GM18868 (cell line): ENCODE results near the gene WNT8A.
"Not testable (repeated sequence)": the region's sequence is repeated elsewhere in the genome, so short reads cannot be mapped to it uniquely, and the experiment has no call there.

ENCODE experiments used
- ATAC-seq: cut with Tn5 transposase; IDR thresholded peaks from one replicate; pipeline ENCODE4 v1.9.1; 2021; ENCODE audit warnings: mild to moderate bottlenecking, moderate library complexity; ENCODE audit not compliant: unreplicated experiment

Gene WNT8A, protein sequence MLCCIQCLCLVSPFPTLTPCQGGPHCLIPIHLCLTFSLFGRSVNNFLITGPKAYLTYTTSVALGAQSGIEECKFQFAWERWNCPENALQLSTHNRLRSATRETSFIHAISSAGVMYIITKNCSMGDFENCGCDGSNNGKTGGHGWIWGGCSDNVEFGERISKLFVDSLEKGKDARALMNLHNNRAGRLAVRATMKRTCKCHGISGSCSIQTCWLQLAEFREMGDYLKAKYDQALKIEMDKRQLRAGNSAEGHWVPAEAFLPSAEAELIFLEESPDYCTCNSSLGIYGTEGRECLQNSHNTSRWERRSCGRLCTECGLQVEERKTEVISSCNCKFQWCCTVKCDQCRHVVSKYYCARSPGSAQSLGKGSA

DNA sequence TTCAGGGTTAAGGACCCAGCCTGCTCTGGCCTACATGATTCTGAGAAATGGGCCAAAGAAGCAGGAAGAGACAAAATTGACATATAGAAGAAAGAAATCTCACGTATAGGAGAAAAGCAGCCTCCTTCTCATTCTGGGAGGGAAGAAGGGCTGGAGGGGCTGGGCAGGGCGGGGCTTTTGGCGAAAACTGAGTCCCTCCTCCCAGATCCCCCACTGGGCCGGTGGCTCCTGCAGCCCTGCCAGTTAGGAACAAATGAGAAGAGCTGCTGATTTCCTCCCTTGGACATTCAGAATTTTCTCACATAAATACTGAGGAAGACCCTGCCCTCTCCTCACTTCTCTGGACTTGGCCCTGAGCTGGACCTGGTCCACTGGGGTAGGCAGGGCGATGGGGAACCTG, at the start of gene WNT8A:
Gene WNT8A, plus strand, starts transcription at position 332 of the 400 bp plus-strand sequence. CDS start 95 bp downstream, outside the sequence.
- ATAC-seq = no peak

DNA sequence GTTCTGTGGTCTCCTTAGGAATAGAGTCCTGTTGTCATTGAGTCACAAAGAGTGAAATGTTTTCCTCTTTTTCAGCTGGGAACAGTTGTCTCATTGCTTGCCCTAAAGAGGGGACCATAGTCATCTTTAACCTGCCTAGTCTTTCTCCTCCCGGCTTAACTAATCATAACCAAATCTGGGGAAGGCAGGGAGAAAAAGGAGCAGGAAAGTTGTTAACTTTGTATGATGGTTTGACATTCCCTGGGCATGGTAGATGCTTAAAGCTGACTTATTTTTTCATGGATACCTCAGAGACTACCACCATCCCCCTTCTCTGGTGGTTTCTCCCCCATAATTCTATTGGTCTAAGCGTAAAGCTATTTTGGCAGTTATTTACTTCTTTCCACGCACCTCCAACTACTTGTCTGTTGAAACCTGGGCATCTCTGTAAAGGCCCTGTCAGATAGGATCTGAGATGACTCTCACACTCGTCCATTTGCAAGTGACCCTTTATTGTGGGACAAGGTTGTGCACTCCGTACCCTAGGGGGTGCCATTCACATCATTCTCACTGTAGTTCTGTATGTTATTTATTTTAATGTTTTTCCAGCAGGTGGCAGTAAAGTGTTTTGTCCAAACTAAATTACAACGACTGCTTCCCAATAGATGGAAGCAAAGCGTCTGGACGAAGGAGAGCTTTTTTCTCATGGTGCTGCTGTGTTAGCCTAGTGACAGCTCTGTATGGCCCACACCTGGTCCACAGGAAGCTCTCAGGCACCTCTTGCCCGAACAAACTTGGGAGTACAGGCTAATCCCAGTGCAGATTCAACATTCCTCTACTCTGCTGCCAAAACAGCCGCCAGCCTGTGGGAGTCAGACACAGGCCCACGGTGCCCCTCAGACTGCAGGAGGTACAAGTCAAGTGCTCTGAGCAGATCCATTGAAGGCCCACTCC, 48.0 kb upstream of the WNT8A start:
- ATAC-seq = no peak

DNA sequence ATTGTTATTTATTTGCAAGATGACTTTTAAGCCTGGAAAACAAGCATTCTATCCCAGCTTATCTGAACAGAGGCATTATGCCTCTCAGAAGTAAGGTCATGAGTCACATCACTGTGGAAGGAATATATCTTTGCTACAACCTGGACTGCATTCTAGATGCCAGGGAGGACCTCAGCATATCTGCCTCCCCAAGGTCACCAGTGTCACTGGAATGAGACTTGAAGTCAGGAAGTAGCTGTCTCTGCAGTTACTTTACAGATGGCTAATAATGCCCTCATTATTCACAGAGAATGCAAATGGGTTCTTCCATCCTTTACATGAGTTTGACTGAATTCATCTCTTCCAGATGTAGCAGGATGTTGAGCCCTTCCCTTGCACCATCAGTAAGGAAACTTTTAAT, 46.6 kb upstream of the WNT8A start:
- ATAC-seq = no peak

DNA sequence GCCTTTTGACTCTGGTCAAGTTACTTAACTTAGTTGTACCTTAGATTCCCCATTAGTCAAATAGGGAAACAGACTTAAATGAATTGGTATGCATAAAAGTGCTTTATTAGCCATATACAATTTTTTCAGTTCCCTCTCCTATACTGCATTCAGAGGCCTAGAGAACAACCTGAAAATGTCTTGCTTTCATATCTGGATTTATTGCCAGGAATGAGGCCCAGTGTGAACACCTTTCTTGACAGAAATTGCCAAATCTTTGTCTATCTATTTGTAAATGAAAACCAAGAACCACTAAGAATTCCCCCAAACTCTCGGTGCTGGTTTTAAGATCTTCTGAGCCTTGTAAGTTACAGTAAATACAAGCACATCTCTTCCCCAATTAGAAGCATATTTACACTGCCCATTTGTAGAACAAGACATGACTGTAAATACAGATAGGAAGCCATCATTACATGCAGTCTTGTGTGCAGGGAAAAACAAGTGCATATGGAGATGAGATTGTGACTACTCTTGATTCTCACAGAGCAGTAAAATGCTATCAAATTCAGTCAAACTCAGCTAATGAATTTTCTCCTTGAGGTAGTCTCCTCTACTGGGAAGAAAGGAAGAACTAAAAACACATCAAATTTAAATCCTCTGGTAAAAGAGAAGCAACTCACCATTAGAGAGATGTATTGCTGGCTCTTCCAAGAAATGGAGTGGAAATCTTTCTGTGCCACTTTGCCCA, 45.8 kb upstream of the WNT8A start:
- peak; percentile 34 for ATAC-seq

DNA sequence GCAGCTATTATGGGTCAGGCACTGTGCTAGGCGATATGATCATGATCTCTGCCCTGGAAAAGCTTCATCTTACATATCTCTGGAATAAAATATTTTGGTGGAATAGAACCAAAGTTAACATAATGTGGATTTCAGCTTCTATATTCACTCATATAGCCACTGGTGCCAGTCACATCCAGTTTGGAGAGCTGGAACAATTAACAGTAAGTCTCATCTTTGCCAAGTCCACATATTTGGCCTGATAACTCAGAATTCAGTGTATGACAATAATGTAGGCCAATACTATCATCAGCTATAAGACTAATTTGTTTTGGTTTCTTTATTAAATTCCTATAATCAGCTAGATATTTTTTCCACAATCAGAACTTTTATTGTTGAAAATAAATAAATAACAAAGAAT, 45.0 kb upstream of the WNT8A start:
- ATAC-seq = no peak

DNA sequence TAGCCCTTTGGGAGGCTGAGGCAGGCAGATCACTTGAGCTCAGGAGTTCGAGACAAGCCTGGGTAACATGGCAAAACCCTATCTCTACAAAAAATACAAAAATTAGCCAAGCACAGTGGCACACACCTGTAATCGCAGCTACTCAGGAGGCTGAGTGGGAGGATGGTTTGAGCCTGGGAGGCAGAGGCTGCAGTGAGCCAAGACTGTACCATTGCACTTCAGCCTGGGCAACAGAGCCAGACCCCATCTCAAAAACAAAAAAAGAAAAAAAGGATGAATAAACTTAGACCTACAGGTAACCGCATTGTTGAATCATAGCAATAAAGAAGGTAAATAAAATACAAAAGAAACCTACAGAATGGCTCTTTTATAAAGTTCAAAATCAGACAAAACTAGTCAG, 38.5 kb upstream of the WNT8A start:
- ATAC-seq = not testable (repeated sequence)

DNA sequence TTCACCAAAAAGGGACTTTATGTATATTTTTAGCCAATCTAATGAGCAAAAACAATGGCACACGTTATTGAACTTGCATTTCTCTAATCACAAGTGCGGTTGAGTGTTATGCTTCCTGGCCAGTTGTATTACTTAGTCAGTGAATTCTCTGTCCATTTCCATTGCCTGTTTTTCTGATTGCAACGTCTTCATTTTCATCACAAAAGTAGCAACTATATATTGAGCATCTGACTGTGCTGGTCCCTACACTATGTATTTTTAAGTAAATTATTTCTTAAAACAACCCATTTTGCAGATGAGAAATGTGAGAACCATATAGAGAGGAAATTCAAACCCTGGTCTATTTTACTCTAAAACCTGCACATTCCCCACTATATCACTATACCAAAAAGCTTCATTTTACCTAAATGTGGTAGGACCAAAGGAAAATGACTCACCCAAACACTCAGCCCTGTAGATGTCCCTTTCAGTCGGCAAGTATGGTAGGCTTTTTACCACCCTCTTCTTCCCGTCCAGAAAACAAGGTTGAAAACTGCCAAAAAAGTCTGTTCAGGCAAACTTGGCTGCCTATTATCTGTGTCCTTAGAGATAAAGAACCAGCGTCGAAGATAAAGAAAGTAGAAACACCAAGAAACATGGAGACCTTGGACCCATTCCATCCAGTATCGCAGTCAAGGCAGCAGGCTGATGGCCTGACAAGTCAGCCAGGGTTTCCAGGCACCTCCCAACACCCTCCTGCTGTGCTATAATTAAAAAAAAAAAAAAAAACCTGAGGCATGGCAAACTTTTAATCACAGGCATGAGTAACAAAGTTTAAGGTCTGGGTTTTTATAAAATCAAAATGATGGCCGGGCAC, 32.2 kb upstream of the WNT8A start:
- ATAC-seq = no peak

DNA sequence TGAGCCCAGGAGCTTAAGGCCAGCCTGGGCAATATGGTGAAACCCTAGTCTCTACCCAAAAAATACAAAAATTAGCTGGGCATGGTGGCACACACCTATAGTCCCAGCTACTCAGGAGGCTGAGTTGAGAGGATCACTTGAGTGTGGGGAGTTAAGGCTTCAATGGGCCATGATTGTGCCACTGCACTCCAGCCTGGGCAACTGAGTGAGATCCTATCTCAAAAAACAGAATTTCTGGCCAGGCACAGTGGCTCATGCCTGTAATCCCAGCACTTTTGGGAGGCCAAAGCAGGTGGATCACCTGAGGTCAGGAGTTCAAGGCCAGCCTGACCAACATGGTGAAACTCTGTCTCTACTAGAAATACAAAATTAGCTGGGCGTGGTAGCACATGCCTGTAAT, 31.1 kb upstream of the WNT8A start:
- ATAC-seq = not testable (repeated sequence)

DNA sequence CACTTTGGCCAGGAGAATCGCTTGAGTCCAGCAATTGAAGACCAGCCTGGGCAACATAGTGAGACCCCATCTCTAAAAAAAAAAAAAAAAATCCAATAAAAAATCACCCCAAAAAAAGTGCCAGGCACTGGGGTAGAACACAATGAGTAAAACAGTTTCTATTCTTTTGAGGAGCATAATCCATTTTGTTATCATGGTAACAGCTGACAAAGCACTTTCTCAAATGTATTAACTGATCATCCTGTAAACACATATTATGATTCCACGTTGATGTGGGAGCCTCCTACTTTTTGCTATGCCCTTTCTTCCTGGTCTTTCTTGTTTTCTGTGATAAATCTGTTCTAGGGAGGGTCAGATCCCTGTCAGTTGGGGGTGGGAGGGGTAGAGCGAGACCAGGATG, 30.3 kb upstream of the WNT8A start:
- no peak for ATAC-seq

DNA sequence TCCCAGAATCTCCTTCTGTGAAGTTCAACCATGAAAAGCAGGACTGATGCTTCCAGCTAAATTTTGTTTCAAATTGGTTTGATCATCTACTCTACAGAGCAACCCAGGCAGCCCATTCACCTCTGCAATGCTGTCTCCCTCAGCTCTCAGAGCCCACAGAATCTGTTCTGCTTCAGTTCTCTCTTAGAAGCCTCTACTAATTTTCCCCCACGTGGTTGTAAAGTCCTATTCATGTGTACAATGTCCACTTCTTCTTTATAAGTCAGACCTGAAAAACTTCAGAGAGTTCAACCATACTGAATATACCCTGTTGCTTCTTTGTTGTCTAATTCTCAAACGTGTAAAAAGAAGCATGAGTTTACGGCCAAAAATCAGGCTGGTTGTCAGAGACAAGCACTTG, 29.6 kb upstream of the WNT8A start:
- no peak for ATAC-seq

DNA sequence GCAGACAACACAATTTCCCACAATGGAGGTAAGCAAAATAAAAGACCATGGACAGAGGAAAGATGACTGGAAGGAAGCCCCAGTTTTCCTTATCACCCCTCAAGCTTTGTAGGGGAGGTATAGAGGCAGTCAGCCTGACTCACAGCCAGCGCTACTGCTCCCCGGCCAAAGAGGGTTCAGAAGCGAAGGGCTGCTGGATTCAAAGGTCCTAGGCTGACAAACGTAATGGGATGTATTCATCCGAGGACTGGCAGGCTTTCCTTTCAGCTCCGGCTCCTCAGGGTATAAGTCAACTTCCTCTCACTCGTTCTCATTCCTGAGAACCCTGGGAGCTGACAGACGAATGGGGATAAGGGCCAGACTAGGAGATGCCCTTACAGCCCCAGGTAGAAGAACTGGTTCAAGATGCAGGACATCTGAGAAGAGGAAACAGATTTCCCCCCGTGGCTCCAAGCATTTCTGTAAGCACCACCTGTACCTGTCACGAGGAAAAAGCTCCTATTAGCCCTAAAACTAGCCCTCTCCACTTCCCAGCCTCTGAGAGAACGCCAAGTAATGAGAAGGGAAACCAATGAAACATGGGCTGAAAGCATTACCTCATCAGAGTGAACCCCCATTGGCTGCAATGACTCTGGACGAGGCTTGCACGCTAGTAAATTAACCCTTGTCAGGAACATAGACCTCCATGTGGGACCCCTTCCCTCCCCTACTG, 28.8 kb upstream of the WNT8A start:
- no peak for ATAC-seq

DNA sequence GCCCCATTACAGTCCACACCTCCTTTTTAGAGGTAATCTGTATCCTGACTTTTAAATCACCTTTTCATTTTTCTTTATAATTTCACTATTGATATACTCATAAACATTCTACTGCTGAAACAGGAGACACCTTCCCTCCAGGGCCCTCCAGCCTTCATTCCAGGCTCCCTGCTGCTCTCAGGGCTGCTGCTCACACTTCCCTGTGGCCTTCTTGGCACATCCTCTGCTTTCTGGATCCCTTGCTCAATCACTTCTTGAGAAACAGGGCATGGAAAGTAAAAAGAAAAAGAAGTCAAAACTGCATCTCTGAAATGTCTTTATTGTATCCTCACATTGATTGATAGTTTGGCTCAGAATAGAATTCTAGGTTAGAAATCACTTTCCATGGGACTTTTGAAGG, 19.3 kb upstream of the WNT8A start:
- no peak for ATAC-seq

DNA sequence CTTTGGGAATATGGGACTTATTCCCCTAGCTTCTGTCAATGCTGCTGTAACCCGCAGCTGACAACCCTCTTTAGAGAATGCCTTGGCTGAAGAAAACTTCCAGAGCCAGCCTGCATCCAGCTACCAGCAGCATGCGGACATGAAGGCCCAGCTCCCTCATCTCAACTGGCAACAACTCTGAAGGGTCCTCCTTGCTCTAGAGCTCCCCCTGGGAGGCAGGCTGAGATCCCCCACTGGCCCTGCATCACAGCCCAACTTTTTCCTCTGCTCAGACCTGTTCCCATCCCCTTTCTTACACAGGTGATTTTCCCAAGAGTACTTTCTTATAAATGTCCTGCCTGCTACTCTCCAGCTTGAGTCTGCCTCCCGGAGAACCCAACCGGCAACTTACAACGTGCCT, 18.7 kb upstream of the WNT8A start:
- no peak for ATAC-seq

DNA sequence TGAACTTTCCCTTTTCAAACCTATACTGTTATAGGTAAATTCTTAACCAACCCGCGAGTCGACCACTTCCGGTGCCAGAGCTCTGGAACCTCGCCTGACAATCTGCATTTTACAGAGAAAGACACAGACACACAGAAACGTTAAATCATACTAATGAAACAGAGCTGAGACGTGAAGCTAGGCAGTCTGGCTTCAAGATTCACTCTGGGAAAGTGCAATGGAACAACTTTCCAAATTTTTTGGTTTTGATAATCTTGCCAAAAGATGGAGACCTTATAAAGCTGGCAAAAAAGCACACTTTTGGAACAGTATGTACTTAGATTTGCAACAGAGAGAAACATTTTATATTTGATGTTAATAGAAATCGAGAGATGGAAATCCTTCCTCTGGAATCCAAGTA, 15.9 kb upstream of the WNT8A start:
- ATAC-seq = no peak

DNA sequence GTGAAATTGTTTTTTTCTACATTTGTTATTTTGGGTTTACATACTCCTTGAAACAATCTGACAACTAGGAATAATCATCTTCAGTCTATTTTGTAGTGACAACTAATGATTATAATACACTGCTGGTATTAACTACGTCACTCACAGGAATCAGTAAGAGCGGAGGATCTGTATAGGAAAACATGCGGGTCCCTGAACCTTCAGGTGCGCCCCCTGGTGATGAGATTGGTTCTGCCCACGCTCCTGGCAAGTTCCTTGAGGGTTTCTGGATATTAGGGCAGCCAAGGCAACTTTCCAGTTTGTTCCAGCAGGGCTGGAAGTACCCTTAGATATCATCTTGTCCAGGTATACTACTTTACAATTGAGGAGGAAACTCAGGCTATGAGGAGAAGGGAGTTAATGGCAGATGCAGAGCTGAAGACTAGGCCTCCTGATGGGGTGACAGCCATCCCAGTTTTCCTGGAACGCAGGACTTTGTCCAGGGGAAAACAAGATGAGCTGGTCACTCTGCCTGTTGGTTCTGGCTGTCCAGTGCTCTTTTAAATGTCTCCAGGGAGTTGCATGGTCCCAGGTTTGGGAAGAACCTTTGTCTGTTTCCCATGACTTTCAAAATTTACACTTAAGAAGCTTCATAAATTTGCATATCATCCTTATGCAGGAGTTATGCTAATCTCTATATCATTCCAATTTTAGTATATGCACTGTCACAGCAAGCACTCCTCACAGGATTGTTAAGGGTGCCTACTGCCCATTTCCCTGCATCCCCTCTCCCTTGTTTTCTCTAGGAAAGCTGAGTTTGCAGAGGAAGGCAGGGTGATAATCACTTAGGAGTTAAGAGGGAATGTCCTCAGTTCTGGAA, 14.9 kb upstream of the WNT8A start:
- no peak for ATAC-seq

DNA sequence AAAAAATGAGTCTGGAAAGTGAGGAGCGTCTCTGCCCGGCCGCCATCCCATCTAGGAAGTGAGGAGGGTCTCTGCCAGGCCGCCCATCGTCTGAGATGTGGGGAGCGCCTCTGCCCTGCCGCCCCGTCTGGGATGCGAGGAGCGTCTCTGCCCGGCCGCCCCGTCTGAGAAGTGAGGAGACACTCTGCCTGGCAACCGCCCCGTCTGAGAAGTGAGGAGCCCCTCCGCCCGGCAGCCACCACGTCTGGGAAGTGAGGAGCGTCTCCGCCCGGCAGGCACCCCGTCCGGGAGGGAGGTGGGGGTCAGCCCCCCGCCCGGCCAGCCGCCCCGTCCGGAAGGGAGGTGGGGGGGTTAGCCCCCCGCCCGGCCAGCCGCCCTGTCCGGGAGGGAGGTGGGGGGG, 13.8 kb upstream of the WNT8A start:
- not testable (repeated sequence) for ATAC-seq

DNA sequence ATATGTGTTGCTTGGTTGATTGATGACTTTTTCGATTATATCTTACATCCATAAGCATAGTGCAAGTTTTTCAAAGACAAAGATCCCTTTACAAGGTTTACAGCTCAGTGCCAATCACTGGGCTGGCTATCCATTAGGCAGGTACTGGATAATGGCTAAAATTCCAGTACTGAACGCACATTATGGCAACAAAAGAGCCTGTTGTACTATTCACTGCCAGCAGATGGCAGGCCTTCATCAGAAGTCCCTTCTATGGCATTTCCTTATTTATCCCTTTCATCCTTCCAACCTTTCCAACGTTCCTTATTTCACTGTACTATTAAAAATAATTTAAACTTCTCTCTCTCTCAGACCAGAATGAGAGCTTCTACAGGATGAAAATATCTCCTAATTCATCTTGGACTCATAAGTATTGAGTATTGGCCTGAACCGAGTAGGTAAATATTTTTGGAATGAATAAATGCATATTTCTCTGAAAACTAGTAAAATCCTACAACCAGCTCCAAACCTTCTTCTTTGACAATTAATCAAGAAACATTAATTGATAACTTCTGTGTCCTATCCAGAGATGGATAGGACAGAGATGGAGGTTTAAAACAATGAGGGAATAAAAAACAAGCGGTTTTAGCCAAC, 6.7 kb upstream of the WNT8A start:
- ATAC-seq = no peak

DNA sequence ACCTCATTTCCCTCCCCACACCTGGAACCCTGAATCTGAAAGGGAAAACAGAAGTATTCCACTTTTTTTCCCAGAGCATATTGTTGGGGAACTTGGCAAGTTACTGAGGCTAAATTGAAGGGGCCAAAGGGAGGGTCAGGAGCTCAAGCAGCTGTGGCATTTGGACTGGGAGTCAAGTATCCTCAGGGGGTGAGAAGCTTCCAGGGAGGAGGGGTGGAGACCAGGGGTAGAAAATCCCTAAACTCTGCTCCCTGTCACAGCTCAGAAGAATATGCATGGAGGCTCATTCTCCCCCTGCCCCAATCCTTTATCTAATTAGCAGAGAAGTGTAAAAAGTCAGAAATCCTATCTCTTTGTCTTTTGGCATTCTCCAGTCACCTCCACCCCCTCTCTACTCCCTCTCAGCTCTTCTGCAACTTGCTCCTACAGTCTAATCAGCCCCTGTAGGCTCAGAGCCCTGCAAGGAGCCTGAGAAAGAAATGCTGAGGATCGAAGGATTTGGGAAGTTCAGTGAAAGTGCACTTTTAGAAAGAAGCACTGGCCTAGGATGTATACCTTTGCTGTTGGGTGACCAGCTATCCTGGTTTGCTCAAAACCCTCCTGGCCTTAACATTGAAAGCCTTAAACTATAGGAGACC, 5.7 kb upstream of the WNT8A start:
- no peak for ATAC-seq
